Measurements from ENCODE around the gene RHOB.

GRCh38 chr2:20443276-20443920 lies 3.5 kb upstream of the RHOB start:
- TF ChIP-seq, protein P1, sequence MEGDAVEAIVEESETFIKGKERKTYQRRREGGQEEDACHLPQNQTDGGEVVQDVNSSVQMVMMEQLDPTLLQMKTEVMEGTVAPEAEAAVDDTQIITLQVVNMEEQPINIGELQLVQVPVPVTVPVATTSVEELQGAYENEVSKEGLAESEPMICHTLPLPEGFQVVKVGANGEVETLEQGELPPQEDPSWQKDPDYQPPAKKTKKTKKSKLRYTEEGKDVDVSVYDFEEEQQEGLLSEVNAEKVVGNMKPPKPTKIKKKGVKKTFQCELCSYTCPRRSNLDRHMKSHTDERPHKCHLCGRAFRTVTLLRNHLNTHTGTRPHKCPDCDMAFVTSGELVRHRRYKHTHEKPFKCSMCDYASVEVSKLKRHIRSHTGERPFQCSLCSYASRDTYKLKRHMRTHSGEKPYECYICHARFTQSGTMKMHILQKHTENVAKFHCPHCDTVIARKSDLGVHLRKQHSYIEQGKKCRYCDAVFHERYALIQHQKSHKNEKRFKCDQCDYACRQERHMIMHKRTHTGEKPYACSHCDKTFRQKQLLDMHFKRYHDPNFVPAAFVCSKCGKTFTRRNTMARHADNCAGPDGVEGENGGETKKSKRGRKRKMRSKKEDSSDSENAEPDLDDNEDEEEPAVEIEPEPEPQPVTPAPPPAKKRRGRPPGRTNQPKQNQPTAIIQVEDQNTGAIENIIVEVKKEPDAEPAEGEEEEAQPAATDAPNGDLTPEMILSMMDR (IDR thresholded peaks at IDR 0.05), result peak; percentile 91
- no peak for TF ChIP-seq MAX (IDR thresholded peaks at IDR 0.05; ENCODE audit: low read depth)
- TF ChIP-seq TAF1 (IDR thresholded peaks at IDR 0.05; ENCODE audit: borderline replicate concordance, low read depth, low read length), result no peak
- TF ChIP-seq EP300 (IDR thresholded peaks at IDR 0.05; ENCODE audit: borderline replicate concordance in 1 of 2, low read depth in 1 of 2, low read length in 1 of 2), result no peak
- no peak for TF ChIP-seq GATA2 (CRISPR knock-in tag; IDR thresholded peaks at IDR 0.05)
- TF ChIP-seq IRF3 (IDR thresholded peaks at IDR 0.05; ENCODE audit: low read depth, low read length), result no peak
- TF ChIP-seq PBX3 (IDR thresholded peaks at IDR 0.05), result peak; percentile 10; the same call in 1 of the 2 replicates
- no peak for TF ChIP-seq FOSL2 (IDR thresholded peaks at IDR 0.05; ENCODE audit: borderline replicate concordance, low read depth)
- no peak for TF ChIP-seq RCOR1 (IDR thresholded peaks at IDR 0.05; ENCODE audit: low read length)
- no peak for TF ChIP-seq CHD2 (IDR thresholded peaks at IDR 0.05; ENCODE audit: low read length, partially characterized antibody)

Data from SK-N-SH (cell line).